Neural cell (in vitro differentiated cells): ENCODE results near the gene STX5.

Source experiments
- EZH2 ChIP-seq: fragments of 200-600, 300-800 bp; shearing (Covaris generic), sonication (generic); IDR thresholded peaks from 2 replicates; pipeline ENCODE4 v1.6.1; 2014; ENCODE audit warnings: antibody characterized with exemption, low read length, borderline replicate concordance, mild to moderate bottlenecking; ENCODE audit not compliant: insufficient read depth, poor library complexity, severe bottlenecking
- MXI1 ChIP-seq: fragments of 450-650 bp; conservative IDR thresholded peaks from 2 replicates; pipeline ENCODE4 v1.6.1; 2014; ENCODE audit warnings: antibody characterized with exemption, mild to moderate bottlenecking; ENCODE audit not compliant: poor library complexity, severe bottlenecking
- POLR2AphosphoS5 ChIP-seq: IDR thresholded peaks from 2 replicates; pipeline ENCODE4 v1.6.1; 2012
- RAD21 ChIP-seq: fragments of 450-650 bp; conservative IDR thresholded peaks from 2 replicates; pipeline ENCODE4 v1.6.1; 2014; ENCODE audit warnings: antibody characterized with exemption, mild to moderate bottlenecking, moderate library complexity
- SMC3 ChIP-seq: fragments of 450-650 bp; conservative IDR thresholded peaks from 2 replicates; pipeline ENCODE4 v1.6.1; 2014; ENCODE audit warnings: antibody characterized with exemption, mild to moderate bottlenecking, moderate library complexity; ENCODE audit not compliant: poor library complexity
- TAF1 ChIP-seq: IDR thresholded peaks from 2 replicates; pipeline ENCODE4 v1.6.1; 2012; ENCODE audit warnings: low read depth
- TF ChIP-seq, protein P1 (sequence below): fragments of 450-650 bp; IDR thresholded peaks from 2 replicates; pipeline ENCODE4 v1.5.1; 2014; ENCODE audit warnings: antibody characterized with exemption, mild to moderate bottlenecking, moderate library complexity; ENCODE audit not compliant: poor library complexity, severe bottlenecking

DNA sequence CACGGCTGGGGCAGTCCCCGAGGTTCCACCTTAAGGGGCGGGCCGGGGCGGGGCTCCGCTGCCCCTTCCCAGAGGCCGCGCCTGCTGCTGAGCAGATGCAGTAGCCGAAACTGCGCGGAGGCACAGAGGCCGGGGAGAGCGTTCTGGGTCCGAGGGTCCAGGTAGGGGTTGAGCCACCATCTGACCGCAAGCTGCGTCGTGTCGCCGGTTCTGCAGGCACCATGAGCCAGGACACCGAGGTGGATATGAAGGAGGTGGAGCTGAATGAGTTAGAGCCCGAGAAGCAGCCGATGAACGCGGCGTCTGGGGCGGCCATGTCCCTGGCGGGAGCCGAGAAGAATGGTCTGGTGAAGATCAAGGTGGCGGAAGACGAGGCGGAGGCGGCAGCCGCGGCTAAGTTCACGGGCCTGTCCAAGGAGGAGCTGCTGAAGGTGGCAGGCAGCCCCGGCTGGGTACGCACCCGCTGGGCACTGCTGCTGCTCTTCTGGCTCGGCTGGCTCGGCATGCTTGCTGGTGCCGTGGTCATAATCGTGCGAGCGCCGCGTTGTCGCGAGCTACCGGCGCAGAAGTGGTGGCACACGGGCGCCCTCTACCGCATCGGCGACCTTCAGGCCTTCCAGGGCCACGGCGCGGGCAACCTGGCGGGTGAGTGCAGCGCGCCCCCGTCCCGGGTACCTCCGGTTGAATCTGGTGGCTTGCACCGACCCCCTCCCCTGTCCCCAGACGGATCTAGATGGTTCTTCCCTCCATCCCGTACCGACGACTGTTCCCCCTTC lies 49.1 kb upstream of the STX5 start, which contains the start of gene SLC3A2:
- TF ChIP-seq MXI1 (peak; percentile 96), POLR2AphosphoS5 (peak; percentile 82), SMC3 (peak; percentile 67), TAF1 (peak; percentile 87), RAD21 (peak; percentile 75), EZH2 (no peak)
- TF ChIP-seq, protein P1, sequence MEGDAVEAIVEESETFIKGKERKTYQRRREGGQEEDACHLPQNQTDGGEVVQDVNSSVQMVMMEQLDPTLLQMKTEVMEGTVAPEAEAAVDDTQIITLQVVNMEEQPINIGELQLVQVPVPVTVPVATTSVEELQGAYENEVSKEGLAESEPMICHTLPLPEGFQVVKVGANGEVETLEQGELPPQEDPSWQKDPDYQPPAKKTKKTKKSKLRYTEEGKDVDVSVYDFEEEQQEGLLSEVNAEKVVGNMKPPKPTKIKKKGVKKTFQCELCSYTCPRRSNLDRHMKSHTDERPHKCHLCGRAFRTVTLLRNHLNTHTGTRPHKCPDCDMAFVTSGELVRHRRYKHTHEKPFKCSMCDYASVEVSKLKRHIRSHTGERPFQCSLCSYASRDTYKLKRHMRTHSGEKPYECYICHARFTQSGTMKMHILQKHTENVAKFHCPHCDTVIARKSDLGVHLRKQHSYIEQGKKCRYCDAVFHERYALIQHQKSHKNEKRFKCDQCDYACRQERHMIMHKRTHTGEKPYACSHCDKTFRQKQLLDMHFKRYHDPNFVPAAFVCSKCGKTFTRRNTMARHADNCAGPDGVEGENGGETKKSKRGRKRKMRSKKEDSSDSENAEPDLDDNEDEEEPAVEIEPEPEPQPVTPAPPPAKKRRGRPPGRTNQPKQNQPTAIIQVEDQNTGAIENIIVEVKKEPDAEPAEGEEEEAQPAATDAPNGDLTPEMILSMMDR: peak; percentile 94
